ENCODE results near the gene TTC21A. TPM values are rescaled to one million over a fixed set of nuclear protein-coding genes. Genes with fewer than 3 reads are reported as not detected.

Gene TTC21A
- total and polyA plus RNA-seq, 3 donors from 2014 or later: 74.3 to 266 (median 101) TPM

DNA sequence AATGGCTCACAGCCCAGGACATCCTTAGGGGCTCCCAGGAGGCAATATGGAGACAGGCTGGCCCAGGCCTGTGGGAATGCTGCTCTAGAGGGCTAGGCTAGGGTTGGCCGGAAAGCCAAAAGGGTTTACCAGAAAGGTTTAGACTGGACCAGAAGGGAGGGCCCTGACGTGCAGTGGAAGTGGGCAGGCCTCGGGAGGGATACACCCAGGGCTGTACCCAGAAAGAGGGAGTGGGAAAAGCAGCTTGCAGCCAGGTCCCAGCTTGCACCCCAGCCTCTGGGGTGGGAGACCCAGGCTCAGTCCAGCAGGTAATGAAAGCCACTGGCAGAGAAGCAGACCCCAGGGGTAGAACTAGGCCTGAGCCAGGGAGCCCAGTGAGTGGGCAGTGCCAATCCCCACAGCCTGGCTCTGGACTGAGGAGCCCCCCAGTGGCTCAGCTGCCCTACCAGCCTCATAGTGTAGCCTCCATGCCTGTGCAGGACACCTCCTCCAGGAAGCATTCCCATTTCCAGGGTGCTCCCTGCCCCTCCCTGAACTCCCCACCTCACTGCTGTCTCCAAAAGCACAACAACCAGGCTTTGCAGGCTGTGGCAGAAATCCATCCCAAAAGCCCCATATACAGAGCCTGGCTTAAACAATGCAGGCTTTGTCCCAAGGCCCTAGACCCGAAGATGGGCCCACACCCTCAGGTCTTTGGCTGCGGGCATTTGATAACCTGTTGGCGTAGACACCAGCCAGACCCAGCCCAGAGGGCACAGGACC, 3.5 kb upstream of the TTC21A start:
- no peak overlapping the region for H3K4me3 ChIP-seq
- intact Hi-C loops (cut with DNase I; ENCODE audit: low total_unique reads): no loop called here
- TF ChIP-seq POLR2A (IDR thresholded peaks at IDR 0.05) (no peak), CTCF (IDR thresholded peaks at IDR 0.05) (no peak)
- no peaks in the 10 kb centered on the region for H3K9me3 ChIP-seq
- peaks cover 25% of the 10 kb centered on the region for H3K4me1 ChIP-seq
- no peaks in the 10 kb centered on the region for H3K36me3 ChIP-seq (ENCODE audit: low read depth, missing control alignments)
- WGBS, 2 donors: 80% methylated on average over 6 of the region's 6 CpGs
- no peak overlapping the region for H3K27ac ChIP-seq
- no peaks in the 10 kb centered on the region for H3K27me3 ChIP-seq
- peak; percentile 13 for DNase-seq

- intact Hi-C loops (cut with DNase I; ENCODE audit: low total_unique reads): no loop called here
- H3K27ac ChIP-seq: no peak overlapping the region
- peaks cover 25% of the 10 kb centered on the region for H3K4me1 ChIP-seq
- 91 to 94% methylated on average over 6 of the region's 7 CpGs for WGBS, 2 donors
- H3K36me3 ChIP-seq (ENCODE audit: low read depth, missing control alignments): no peaks in the 10 kb centered on the region
- no peak overlapping the region for H3K4me3 ChIP-seq
- H3K27me3 ChIP-seq: no peaks in the 10 kb centered on the region
- TF ChIP-seq CTCF (IDR thresholded peaks at IDR 0.05) (no peak), POLR2A (IDR thresholded peaks at IDR 0.05) (no peak)
- H3K9me3 ChIP-seq: no peaks in the 10 kb centered on the region
- DNase-seq: peak; percentile 13
Measured at GRCh38 chr3:39104961-39105686, 2.4 kb upstream of the TTC21A start.

- Histone ChIP-seq H3K36me3 (ENCODE audit: low read depth, missing control alignments) (no peaks in the 10 kb centered on the region), H3K27ac (no peak overlapping the region), H3K9me3 (no peaks in the 10 kb centered on the region), H3K27me3 (no peaks in the 10 kb centered on the region), H3K4me1 (peaks cover 25% of the 10 kb centered on the region), H3K4me3 (no peak overlapping the region)
- intact Hi-C loops (cut with DNase I; ENCODE audit: low total_unique reads): no loop called here
- TF ChIP-seq POLR2A (IDR thresholded peaks at IDR 0.05): no peak
- TF ChIP-seq CTCF (IDR thresholded peaks at IDR 0.05): no peak
- peak; percentile 9 for DNase-seq
- 75 to 84% methylated on average over 3 of the region's 3 CpGs for WGBS, 2 donors
Measured at GRCh38 chr3:39105687-39106063, 1.8 kb upstream of the TTC21A start.

DNA sequence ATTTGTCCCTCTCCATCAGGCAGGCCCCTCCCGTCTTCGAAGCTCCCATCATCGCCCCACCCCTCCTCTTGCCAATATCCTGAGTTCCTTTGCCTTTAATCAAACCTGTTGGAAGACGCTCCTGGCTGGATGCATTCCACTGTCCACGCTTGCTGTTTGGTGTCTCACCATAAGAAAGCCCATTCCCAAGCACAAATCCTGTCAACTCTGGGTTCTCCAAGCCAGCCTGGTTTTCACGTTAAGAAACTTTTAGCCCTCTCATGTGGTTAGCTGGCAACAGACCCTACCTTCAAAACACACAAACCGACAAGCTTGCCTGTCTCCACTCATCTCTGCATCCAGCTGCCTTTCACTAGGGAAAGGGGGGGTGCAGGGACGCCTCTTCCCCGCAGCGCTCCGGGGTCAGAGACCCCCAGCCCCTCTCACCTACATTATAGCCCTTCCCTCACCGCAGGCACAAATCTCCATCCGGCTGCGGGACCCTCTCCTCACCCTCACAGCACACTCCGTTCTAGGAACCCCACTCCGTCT, 1.1 kb upstream of the TTC21A start:
- Histone ChIP-seq H3K27ac (peak overlapping the region; percentile 71 to 93), H3K9me3 (no peaks in the 10 kb centered on the region), H3K4me3 (peak overlapping the region; percentile 92 to 96), H3K27me3 (no peaks in the 10 kb centered on the region), H3K36me3 (ENCODE audit: low read depth, missing control alignments) (no peaks in the 10 kb centered on the region), H3K4me1 (peaks cover 25% of the 10 kb centered on the region)
- DNase-seq: peak; percentile 36
- intact Hi-C loops (cut with DNase I; ENCODE audit: low total_unique reads): no loop called here
- WGBS, 2 donors: 3 to 7% methylated on average over 16 of the region's 16 CpGs
- no peak for TF ChIP-seq POLR2A (IDR thresholded peaks at IDR 0.05)
- TF ChIP-seq CTCF (IDR thresholded peaks at IDR 0.05): no peak
